Measurements from ENCODE around the gene LCN9. TPM values are rescaled to one million over a fixed set of nuclear protein-coding genes. Genes with fewer than 3 reads are reported as not detected.

LCN9 gene
- total RNA-seq, 1 experiment from 2014 or later, result 2.6 TPM

DNA sequence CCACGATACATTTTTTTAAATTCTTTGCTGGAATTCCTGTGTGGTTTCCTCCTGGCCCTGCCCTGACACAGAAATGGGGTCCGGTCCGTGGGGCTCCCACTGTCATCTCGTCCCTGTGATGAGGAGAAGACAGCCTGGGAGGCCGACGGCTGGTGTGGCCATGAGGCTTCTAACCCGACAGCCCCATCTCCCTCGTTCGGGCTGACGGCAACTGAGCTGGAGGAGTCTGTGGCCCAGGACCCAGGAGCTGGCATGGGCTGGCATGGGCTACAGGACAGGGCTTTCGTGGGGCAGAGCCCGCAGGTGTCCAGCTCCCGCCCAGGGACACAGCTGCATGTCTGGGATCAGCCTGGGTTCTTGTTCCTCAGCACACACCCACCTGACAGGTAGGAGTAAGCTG, 13.8 kb downstream of the LCN9 start:
- Mint-ChIP-seq H3K36me3 (no peaks in the 10 kb centered on the region), H3K9me3 (peaks cover 3% of the 10 kb centered on the region; the same call in 1 of the 2 replicates), H3K4me3 (no peak overlapping the region), H3K27me3 (ENCODE audit: low read depth) (no peaks in the 10 kb centered on the region; the same call in 1 of the 2 replicates), H3K27ac (no peak overlapping the region), H3K4me1 (peaks cover 20% of the 10 kb centered on the region)
- DNase-seq (ENCODE audit: low spot score), result no peak
- ChIA-PET CTCF (no interaction called here), POLR2A (no interaction called here)
- TF ChIP-seq ZNF317 (CRISPR knock-in tag; IDR thresholded peaks at IDR 0.05; ENCODE audit: borderline replicate concordance, low read depth) (no peak), GTF2I (CRISPR knock-in tag; conservative IDR thresholded peaks at IDR 0.05) (no peak), ZNF416 (CRISPR knock-in tag; IDR thresholded peaks at IDR 0.05) (no peak), MLX (CRISPR knock-in tag; IDR thresholded peaks at IDR 0.05) (no peak), ZNF232 (CRISPR knock-in tag; IDR thresholded peaks at IDR 0.05) (no peak), IRF2 (CRISPR knock-in tag; IDR thresholded peaks at IDR 0.05; ENCODE audit: borderline replicate concordance, low read depth) (no peak)
- TF ChIP-seq, protein P1, sequence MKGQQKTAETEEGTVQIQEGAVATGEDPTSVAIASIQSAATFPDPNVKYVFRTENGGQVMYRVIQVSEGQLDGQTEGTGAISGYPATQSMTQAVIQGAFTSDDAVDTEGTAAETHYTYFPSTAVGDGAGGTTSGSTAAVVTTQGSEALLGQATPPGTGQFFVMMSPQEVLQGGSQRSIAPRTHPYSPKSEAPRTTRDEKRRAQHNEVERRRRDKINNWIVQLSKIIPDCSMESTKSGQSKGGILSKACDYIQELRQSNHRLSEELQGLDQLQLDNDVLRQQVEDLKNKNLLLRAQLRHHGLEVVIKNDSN (CRISPR knock-in tag; IDR thresholded peaks at IDR 0.05), result no peak
- ATAC-seq, result no peak

DNA sequence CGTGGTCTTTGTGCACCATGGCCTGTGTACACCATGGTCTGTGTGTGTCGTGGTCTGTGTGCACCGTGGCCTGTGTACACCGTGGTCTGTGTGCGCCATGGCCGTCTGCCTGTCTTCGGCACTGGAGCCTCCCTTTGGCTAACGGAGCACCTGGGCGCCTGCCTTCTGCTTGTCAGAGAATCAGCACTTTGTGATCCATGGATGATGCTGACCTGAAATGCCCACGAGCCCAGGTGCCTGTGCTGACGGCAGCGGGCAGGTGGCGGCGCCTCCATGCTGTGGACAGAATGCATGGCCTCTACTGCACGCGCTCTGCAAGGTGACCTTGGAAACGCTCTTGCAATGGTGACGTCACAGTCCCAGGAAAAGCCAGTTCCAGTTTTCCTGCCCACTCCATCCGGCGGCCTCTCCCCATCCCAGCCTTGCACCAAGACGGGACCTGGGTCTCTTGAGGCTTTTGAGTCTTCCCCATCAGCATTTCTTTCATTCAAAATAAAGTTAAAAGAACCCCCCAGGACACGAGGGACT, 14.6 kb downstream of the LCN9 start:
- peaks cover 24% of the 10 kb centered on the region for H3K4me1 Mint-ChIP-seq
- ChIA-PET CTCF (no interaction called here), POLR2A (interaction anchor here (0.8 kb wide), 1 partner anchor 29 kb away, joined by 3 read pairs; no protein-coding TSS in a partner anchor)
- no peak overlapping the region for H3K4me3 Mint-ChIP-seq
- ATAC-seq (no peak), DNase-seq (ENCODE audit: low spot score) (no peak)
- H3K9me3 Mint-ChIP-seq, result peaks cover 3% of the 10 kb centered on the region; the same call in 1 of the 2 replicates
- no peaks in the 10 kb centered on the region; the same call in 1 of the 2 replicates for H3K27me3 Mint-ChIP-seq (ENCODE audit: low read depth)
- no peak overlapping the region for H3K27ac Mint-ChIP-seq
- no peaks in the 10 kb centered on the region for H3K36me3 Mint-ChIP-seq
- TF ChIP-seq OVOL2 (CRISPR knock-in tag; IDR thresholded peaks at IDR 0.05; ENCODE audit: borderline replicate concordance) (no peak), AFF4 (CRISPR knock-in tag; IDR thresholded peaks at IDR 0.05; ENCODE audit: borderline replicate concordance) (no peak), ZNF121 (CRISPR knock-in tag; IDR thresholded peaks at IDR 0.05) (no peak), PRDM15 (CRISPR knock-in tag; IDR thresholded peaks at IDR 0.05) (no peak), ELF4 (CRISPR knock-in tag; IDR thresholded peaks at IDR 0.05; ENCODE audit: low read depth) (no peak), TCF7 (CRISPR knock-in tag; IDR thresholded peaks at IDR 0.05; ENCODE audit: low read depth) (no peak), ERG (CRISPR knock-in tag; IDR thresholded peaks at IDR 0.05) (no peak), CREB1 (CRISPR knock-in tag; IDR thresholded peaks at IDR 0.05) (no peak), KAT7 (CRISPR knock-in tag; IDR thresholded peaks at IDR 0.05; ENCODE audit: borderline replicate concordance) (no peak), GABPB1 (CRISPR knock-in tag; IDR thresholded peaks at IDR 0.05) (no peak), FOXP1 (CRISPR knock-in tag; IDR thresholded peaks at IDR 0.05; ENCODE audit: borderline replicate concordance) (no peak), PRRX2 (CRISPR knock-in tag; IDR thresholded peaks at IDR 0.05) (no peak), TEAD1 (CRISPR knock-in tag; IDR thresholded peaks at IDR 0.05) (no peak)
- TF ChIP-seq, protein P2, sequence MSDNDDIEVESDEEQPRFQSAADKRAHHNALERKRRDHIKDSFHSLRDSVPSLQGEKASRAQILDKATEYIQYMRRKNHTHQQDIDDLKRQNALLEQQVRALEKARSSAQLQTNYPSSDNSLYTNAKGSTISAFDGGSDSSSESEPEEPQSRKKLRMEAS (CRISPR knock-in tag; IDR thresholded peaks at IDR 0.05), result no peak
- TF ChIP-seq, protein P3, sequence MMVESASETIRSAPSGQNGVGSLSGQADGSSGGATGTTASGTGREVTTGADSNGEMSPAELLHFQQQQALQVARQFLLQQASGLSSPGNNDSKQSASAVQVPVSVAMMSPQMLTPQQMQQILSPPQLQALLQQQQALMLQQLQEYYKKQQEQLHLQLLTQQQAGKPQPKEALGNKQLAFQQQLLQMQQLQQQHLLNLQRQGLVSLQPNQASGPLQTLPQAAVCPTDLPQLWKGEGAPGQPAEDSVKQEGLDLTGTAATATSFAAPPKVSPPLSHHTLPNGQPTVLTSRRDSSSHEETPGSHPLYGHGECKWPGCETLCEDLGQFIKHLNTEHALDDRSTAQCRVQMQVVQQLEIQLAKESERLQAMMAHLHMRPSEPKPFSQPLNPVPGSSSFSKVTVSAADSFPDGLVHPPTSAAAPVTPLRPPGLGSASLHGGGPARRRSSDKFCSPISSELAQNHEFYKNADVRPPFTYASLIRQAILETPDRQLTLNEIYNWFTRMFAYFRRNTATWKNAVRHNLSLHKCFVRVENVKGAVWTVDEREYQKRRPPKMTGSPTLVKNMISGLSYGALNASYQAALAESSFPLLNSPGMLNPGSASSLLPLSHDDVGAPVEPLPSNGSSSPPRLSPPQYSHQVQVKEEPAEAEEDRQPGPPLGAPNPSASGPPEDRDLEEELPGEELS (CRISPR knock-in tag; IDR thresholded peaks at IDR 0.05), result no peak

All from WTC11 (cell line).